SK-MEL-5 (cell line): Measurements from ENCODE around the gene LRPAP1. TPM values are rescaled to one million over a fixed set of nuclear protein-coding genes. Genes with fewer than 3 reads are reported as not detected.

ENCODE experiments used
- DNase-seq: peaks from one replicate; pipeline ENCODE4 v3.0.0-alpha.2; 2016; ENCODE audit warnings: low read depth, low spot score
- in situ Hi-C: cut with HindIII; loops from 2 replicates; pipeline ENCODE4 v1.10.0; 2016; ENCODE audit warnings: low sequenced_read_pairs, high pct_unique_total_duplicates, low pct_unique_long_range_greater_than_20kb
- total RNA-seq: library from RNA; depleted of rRNA; stranded (reverse); fragments of >200 nt; shearing (Covaris generic); gene quantifications from 2 replicates; pipeline ENCODE4 v1.2.3, GENCODE V29; 2014

The LRPAP1 gene
- total RNA-seq, 1 experiment from 2014 or later = 584 TPM

DNA sequence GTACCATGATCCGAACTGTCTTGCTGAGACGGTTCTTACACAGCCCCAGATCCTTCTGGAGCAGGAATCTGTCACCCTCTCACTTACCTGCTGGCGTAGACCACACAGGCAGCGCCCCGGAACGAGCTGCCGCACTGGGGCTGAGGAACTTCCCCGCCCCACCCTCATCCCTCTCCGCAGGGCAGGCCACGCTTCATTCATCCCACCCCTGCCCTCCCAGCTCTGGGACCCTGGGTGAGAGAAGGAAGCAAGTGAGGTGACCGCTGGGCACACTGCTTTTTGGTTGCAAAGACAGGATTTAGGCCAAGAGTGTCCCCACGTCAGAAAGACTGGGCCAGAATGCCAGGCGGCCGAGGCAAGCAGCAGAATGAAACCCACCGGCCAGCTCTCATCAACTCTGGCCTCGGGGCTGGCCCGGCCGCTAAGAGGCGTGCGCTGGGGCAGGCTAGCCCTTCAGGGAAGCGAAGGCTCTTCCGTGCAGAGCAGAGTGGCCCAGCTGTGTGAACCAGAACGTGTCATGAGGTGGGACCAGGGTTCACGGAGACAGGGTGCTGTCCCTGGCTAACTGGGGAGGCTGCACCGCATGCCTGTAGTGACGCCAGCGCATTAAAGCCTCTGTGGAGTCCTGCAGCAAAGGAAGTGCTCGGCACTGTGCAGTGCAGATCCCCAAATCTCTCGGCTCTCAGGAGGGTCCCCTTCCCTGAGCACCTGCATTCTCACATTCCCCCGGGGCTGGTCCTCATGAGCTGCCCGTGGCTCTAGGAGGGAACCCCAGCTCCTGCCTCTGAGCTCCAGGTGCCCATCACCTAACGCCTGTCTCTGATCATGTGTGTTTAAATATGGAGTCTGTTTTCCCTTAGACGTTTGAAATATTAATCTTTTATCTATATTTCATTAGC, 6.4 kb downstream of the LRPAP1 start:
- in situ Hi-C loops = no loop called here
- no peak for DNase-seq

DNA sequence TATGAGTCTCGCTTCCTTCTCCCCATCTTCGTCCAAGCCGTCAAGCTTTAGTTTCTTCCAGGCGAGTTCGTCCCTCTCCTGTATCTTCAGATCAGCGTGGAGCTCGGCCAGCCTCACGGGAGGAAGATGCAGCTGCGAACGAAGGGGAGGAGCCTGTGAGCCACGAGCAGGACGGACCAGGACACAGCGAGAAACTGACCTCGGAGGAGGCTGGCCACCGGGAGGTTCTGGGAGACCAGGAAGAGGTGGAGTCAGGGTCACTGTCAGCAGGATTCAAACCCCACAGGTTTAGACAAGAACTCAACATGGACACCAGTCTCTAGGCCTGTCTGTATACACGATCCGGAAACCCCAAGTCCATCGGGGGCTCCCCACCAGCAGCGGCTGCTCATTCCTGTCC, 7.3 kb downstream of the LRPAP1 start:
- no peak for DNase-seq
- in situ Hi-C loops = no loop called here

DNA sequence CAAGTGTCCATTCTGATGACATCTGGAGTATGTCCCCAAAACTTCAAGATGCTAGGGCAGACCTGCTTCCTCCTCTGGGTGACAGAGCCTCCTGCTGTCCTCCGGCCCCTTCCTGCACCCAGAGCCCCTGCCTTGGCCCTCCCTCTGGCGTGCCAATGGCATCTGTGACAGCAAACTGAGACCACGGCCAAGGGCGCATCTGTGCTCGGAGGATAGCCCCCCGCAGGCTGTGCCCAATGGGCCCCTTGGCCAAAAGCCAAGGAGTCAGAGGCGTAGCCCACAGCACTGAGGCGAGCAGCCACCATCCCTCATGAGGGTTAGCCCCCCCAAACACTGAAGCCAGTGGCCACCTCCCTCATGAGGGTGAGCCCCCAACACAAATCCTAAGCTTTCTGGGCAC, 7.9 kb downstream of the LRPAP1 start:
- no peak for DNase-seq
- in situ Hi-C loops = no loop called here

DNA sequence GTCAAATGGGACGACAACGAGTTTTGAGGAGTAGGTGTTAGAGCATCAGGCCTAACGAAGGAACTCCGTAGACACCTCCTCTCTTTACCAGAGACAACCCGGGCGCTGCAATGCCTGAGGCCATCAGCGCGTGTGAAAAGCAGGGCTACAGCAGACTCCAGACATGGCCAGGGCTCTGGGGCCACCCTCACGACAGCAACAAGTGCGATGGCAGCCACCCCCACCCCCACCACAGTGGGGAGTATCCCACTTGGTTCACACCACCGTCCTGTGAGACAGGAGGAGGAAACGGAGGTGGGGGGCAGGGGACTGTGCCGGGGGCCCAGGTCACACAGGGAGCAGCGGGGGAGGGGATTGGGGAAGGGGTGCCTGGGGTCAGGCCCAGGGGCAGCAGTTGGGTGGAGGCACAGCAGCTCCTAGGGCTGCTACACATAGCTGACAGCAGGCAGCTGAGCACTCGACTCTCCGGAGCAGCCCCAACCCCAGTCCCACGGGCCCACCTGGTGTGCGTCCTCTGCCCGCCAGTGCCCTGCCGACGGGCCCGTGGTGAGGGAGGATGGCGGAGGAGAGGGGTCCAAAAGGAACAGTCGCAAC, 8.5 kb downstream of the LRPAP1 start:
- DNase-seq = no peak

DNA sequence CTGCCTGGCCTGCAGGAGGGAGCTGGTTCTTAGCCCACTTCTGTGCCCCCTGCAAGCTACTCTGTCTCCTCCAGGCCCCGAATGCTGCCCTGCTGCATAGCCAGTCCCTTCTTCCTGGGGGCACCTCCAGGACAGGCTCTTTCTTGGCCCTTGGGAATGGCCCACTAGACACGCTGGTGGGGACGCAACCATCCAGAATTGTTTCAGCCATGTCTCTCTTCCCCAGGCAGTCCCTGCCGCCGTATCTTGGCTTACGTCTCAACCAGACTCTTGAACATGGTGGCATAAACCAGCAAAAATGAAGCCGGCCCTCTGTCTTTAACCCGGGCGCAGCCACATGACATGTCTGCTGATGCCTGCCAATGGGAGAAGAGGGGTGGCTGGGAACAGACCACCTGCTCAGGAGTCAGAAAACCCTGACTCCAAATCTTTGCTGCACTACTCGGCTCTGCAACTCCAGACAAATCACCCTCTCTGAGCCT, 9.0 kb downstream of the LRPAP1 start:
- in situ Hi-C loops = no loop called here

More for the DNA sequence above, 8.5 kb downstream of the LRPAP1 start:
- in situ Hi-C loops = no loop called here

DNA sequence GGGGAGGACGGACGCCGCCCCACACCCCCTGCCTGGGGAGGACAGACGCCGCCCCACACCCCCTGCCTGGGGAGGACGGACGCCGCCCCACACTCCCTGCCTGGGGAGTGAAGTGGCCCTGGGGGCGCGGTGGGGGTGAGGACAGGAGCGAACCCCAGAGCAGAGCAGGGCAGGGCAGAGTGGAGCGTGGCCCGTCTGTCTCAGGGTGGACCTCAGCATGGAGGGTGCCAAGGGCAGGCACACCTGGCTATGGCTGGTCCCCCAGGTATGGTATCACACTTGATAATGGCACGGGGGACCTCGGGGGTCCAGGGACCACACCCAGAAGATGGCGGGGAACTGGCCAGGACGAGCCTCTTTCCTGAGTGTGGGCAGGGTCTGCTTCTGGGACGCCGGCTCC, 9.6 kb downstream of the LRPAP1 start:
- in situ Hi-C loops = no loop called here
- no peak for DNase-seq

More for the DNA sequence above, 9.0 kb downstream of the LRPAP1 start:
- no peak for DNase-seq

DNA sequence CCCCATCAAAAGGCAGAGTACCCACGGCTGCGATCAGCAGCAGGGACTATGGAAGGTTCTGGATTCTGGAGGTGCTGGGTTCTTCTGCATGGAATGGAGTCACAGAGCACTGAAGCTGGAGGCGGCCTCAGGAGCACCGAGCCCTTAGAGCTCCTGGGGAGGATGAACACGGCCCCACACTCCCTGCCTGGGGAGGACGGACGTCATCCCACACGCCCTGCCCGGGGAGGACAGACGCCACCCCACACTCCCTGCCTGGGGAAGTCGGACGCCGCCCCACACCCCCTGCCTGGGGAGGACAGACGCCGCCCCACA, 9.9 kb downstream of the LRPAP1 start:
- DNase-seq = no peak
- in situ Hi-C loops = no loop called here

DNA sequence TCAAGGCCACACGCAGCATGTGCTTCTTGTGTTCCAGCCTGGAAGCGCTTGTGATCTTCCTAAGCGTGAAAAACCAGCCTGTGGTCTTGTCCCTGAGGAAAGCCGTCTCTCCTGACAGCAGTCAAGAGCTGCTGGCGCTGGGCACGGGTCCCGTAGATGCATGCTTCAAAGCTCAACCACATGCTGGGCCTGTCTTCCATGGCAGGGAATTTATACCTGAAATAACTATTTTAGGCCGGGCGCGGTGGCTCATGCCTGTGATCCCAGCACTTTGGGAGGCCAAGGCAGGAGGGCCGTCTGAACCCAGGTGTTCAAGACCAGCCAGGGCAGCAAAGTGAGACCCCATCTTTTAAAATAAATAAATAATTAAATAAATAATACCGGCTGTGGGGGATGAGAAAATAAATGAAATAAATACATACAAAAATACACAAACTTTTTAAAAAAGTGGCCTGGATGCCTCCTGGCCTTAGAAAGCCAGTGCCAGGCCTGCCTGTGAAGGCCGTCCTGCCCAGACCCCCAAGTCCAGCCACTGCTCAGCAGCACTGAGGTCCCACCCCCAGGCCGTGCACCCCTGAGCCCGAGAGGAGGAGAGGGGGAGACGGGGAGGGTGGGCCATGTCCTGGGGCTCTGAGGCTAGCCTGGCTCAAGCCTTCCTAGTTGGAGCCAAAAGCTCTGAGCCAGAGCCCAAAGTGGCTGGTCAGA, 10.4 kb downstream of the LRPAP1 start:
- in situ Hi-C loops = no loop called here

DNA sequence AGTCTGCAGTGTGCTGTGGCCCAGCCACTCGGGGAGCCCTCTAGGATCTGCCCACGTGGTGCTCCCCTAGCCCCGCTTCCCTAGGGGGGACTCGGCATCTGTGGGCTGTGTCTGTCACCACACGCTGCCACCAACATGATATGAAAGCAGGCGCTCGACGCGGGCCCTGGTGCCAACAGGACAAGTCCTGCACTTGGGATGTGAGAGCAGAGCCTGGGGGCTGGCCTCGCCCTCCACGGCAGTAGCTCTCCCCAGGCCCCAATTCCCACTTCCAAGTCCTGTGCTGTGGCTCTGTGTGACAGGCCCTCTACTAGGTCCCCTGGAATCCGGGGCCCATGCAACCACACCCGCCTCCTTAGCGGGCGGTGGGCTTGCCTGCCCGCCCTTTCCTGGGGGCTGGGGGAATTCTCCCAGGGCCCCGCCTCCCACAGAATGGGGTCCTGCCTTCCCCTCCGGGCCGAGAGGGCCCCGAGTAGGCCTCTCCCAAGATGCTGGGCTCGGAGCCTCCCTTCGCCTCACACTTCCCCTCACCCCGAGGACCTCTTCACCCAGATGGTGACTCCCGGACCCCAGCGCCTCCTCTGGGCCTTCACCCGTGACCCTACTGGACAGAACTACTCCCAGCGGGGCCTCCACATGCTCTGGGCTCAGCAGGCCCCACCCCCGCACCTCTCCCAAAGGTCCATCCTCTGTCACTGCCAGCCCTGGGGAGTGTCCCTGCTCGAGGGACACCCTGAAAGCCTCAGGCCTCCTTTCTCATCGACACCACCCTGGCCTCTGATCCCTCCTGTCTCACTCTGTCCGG, 11.2 kb downstream of the LRPAP1 start:
- DNase-seq = no peak
- in situ Hi-C loops = no loop called here

More for the DNA sequence above, 10.4 kb downstream of the LRPAP1 start:
- no peak for DNase-seq

DNA sequence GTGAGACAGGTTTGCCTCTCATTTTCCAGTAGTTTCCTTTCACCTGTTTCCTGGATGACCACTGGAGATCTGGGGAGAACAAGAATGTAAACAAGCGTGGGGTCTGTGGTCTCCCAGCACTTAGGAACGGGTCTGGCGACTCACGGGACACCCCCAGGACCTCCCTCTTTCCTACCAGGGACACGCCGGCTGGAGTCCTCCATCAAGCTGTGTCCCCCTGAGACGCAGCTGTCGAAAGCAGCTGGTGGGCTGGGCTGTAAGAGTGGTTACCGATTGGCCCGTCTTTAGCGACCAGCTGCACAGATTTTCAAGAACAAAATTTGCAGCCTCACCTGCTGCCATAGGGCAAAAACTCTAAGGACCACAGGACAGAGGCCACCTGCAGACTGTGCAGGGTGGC, 11.9 kb downstream of the LRPAP1 start:
- DNase-seq = no peak
- in situ Hi-C loops = no loop called here

DNA sequence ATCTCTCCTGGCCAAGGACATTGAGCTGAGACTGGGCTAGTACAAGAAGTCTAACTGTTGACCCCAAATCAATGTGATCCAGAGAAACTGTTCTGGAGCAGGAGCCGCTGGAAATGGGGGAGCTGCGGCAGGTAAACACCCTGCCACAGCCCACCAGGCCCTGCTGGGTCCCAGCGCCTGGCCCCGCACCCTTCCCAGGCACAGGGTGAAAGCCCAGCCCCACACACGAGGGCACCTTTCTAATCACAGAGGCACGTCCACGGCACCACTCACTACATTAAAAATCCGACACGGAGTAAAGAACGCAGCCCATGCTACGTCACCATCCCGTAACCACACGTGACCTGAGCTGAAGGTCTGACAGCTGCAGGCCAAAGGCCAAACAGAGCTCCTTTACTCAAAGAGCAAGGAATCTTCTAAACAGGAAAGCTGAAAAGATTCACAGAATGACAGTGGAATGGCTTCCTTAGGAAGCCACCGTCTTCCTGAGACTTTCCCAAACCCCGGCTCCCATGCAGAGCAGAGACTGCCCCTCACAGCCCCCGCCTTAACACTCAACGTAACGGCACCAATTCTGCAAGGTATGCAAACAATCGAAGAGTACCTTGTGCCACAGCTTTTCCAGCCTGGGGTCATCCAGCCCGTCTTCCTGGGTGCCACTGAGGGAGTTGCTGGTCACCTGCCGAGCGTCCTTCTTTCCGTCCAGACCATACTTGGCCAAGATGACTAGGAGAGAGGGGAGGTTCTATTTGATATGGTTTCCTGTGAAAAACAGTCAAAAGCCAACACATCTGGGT, 12.6 kb downstream of the LRPAP1 start:
- DNase-seq = no peak
- in situ Hi-C loops = no loop called here

DNA sequence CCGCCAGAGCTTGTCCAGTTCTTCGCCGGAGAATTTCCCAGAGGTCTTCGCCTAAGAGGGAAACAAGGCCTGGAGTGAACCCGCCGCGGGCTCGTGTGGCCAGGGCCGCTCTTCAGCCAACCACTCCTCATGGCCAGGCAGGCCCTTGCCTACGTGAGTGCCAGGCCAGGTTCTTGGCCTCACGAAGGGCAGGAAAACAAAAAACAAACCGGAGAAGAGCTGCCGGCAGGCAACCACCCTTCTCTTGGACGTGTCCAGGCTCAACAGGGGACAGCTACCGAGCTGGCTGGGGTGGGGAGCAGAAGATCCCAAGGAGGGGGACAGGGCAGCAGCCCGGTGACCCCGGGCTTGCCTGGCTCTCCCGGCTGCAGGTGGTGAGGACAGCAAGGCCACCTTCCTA, 13.3 kb downstream of the LRPAP1 start:
- in situ Hi-C loops = no loop called here
- no peak for DNase-seq

DNA sequence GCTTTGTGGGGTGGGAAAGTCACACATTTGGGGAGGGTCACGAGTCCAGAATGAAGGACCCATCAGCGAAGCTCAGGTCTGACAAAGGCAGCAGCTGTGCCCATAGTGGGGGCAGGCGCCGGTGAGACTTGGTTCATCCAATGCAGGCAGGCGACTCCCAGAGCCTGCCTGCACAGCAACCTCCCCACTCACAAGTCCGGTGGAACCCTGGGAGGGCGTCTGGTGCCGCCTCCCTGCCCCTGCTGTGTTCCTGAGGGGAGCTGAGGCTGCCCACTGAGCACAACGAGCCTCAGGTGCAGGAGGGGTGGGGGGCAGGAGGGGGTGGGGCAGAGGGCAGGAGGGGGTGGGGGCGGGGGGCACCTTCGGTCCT, 13.7 kb downstream of the LRPAP1 start:
- in situ Hi-C loops = no loop called here
- DNase-seq = no peak

DNA sequence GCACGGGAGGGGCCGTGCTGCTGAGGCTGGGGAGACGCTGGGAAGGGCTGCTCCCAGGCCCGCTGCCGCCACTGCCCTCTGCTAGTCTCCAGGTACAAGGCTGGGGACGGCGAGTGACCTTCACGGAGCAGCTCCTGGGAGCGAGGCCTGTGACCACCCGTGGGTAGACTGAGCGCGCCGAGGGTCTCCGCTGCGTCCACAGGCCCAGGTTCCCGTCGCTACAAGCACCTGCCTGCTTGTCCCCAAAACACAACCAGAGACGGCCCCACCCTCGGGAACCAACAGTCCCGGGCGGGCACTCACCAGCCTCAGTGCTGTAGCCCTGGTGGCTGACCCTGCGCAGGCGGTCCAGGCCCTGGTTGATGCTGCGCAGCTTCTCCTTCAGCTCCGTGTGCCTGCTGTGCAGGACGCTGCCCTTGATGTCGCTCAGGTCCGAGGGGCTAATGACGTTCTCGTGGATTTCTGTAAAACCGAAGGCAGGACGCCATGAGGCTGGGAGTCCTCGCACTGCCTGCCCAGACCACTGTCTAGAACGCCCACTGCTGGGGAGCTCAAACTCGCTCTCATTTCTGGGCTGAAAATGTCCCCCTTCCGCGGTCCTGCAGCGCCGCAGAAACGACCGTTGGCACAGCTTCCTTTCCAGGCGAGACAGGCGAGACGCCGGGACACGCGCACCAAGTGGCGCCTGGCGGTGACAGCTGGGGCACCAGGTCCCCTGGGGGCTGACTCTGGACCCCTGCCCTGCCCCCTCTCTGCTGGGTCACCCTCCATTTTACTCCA, 14.3 kb downstream of the LRPAP1 start:
- in situ Hi-C loops = no loop called here
- no peak for DNase-seq

DNA sequence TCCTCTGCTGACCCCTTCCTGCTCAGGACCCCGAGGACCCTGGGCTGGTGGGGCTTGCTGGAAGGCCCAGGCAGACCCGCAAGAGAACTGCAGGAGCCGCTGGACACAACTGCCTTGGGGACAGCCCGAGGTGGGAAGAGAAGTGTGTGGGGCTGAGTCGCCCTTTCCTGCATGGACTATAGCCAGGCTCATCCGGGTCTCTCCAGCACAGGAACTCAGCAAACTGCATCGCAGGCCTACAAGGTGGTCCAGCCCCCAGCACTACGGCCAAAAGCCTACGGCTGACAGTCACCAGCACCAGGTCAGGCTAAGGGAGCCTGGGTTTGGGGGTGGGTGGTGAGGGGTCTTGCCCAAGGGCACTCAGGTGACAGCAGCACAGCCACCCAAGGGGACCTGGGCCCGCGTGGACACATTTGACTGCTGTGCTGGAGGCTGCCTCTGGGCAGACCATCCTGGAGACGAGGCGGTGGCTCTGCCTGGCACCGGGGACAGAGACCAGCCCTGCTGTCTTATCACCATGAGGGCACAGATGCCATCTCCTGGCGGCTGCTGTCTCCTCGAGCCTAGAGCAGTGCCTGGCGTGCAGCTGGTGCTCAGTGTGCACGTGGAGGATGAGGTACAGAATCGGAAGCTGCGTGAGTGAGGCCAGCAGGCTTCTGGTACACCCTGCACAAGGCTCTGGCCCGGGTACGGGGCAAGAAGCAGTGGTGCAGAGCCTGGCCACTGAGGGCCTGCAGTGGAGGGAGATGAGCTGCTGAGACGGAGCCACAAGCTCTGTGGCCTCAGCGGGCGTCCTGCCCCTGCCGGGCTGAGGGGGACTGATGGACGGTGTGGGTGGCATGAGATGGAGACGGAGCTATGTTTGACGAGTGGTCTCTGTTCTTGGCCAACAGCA, 15.1 kb downstream of the LRPAP1 start:
- in situ Hi-C loops = no loop called here

More for the DNA sequence above, 15.1 kb downstream of the LRPAP1 start:
- no peak for DNase-seq
